Spinal cord (tissue), 10 donors: ENCODE data around the gene CDV3. TPM values are rescaled to one million over a fixed set of nuclear protein-coding genes. Genes with fewer than 3 reads are reported as not detected.

Experiments
- DNase-seq, 6 donors: peaks; one replicate each; pipeline versions ENCODE4 v3.0.0 to v3.0.0-alpha.2; 2013 to 2015; ENCODE audit warnings: low spot score in 6 of 6, low read depth in 4 of 6
- H3K27ac ChIP-seq: one replicate; pipeline ENCODE4 v1.5.1; 2013; ENCODE audit warnings: low read depth, low read length, control low read depth
- H3K27me3 ChIP-seq: one replicate; pipeline ENCODE4 v1.6.1; 2013; ENCODE audit warnings: low read length; ENCODE audit not compliant: control insufficient read depth, insufficient read depth
- H3K36me3 ChIP-seq: one replicate; pipeline ENCODE4 v1.6.1; 2013; ENCODE audit warnings: low read length; ENCODE audit not compliant: control insufficient read depth, insufficient read depth
- H3K4me1 ChIP-seq: one replicate; pipeline ENCODE4 v1.6.1; 2013; ENCODE audit warnings: low read length; ENCODE audit not compliant: control insufficient read depth, insufficient read depth
- H3K4me3 ChIP-seq: one replicate; pipeline ENCODE4 v1.5.1; 2013; ENCODE audit warnings: low read depth, low read length, control low read depth
- H3K9me3 ChIP-seq: one replicate; pipeline ENCODE4 v1.6.1; 2013; ENCODE audit warnings: low read length; ENCODE audit not compliant: control insufficient read depth, insufficient read depth
- WGBS: methylation state at CpG from one replicate; pipeline ENCODE4 v1.1.5; 2013; ENCODE audit warnings: missing lambda C conversion rate; ENCODE audit not compliant: insufficient coverage; 5-methylcytosine and 5-hydroxymethylcytosine counted together
- polyA plus RNA-seq, 2 donors: library from polyadenylated mRNA; unstranded; fragments of 120-200 nt; gene quantifications; one replicate each; pipeline ENCODE4 v1.2.1, GENCODE V29; 2013; ENCODE audit not compliant: insufficient read length in 2 of 2
- total RNA-seq, 2 donors: library from RNA; depleted of rRNA in 1 of 2; stranded (reverse); fragments of 120-200 nt in 1 of 2; fragments of >200 nt in 1 of 2; gene quantifications; one replicate each; pipeline versions ENCODE4 v1.2.3 to v1.2.4, GENCODE V29; 2013 to 2014
- donor health status: healthy.

CDV3 gene
- total and polyA plus RNA-seq, 4 donors = 93.8 to 166 (median 123) TPM

GRCh38 chr3:133598405-133598804 lies 24.9 kb downstream of the CDV3 start:
- no peaks in the 10 kb centered on the region for H3K9me3 ChIP-seq
- H3K27me3 ChIP-seq = no peaks in the 10 kb centered on the region
- no peak for DNase-seq
- H3K27ac ChIP-seq = no peak overlapping the region
- no peak overlapping the region for H3K4me3 ChIP-seq
- H3K36me3 ChIP-seq = no peaks in the 10 kb centered on the region
- WGBS = no CpG with 5 or more reads among the region's 3 CpGs
- no peaks in the 10 kb centered on the region for H3K4me1 ChIP-seq

GRCh38 chr3:133599280-133599679 lies 25.8 kb downstream of the CDV3 start:
- 100% methylated on average over 1 of the region's 2 CpGs for WGBS
- H3K27ac ChIP-seq = no peak overlapping the region
- no peaks in the 10 kb centered on the region for H3K27me3 ChIP-seq
- H3K4me3 ChIP-seq = no peak overlapping the region
- H3K4me1 ChIP-seq = no peaks in the 10 kb centered on the region
- DNase-seq = no peak
- H3K36me3 ChIP-seq = no peaks in the 10 kb centered on the region
- no peaks in the 10 kb centered on the region for H3K9me3 ChIP-seq

- H3K27ac ChIP-seq = no peak overlapping the region
- no CpG with 5 or more reads among the region's 1 CpG for WGBS
- no peak for DNase-seq
These were observed 27.1 kb downstream of the CDV3 start for GRCh38 chr3:133600572-133601081.

GRCh38 chr3:133606342-133606741 lies 32.9 kb downstream of the CDV3 start:
- H3K9me3 ChIP-seq = no peaks in the 10 kb centered on the region
- H3K36me3 ChIP-seq = peaks cover 5% of the 10 kb centered on the region
- H3K27me3 ChIP-seq = no peaks in the 10 kb centered on the region
- no peak overlapping the region for H3K27ac ChIP-seq
- WGBS = no CpG with 5 or more reads among the region's 1 CpG
- H3K4me3 ChIP-seq = no peak overlapping the region
- DNase-seq = no peak
- H3K4me1 ChIP-seq = no peaks in the 10 kb centered on the region

More at GRCh38 chr3:133600572-133601081, 27.1 kb downstream of the CDV3 start:
- Histone ChIP-seq H3K9me3 (no peaks in the 10 kb centered on the region), H3K4me3 (no peak overlapping the region), H3K27me3 (no peaks in the 10 kb centered on the region), H3K36me3 (peaks cover 1% of the 10 kb centered on the region), H3K4me1 (no peaks in the 10 kb centered on the region)

GRCh38 chr3:133606902-133607301 lies 33.4 kb downstream of the CDV3 start:
- peaks cover 9% of the 10 kb centered on the region for H3K36me3 ChIP-seq
- H3K9me3 ChIP-seq = no peaks in the 10 kb centered on the region
- DNase-seq = no peak
- H3K4me1 ChIP-seq = no peaks in the 10 kb centered on the region
- no peak overlapping the region for H3K4me3 ChIP-seq
- no peaks in the 10 kb centered on the region for H3K27me3 ChIP-seq
- no CpG with 5 or more reads among the region's 4 CpGs for WGBS
- no peak overlapping the region for H3K27ac ChIP-seq

- peaks cover 12% of the 10 kb centered on the region for H3K36me3 ChIP-seq
- 100% methylated on average over 1 of the region's 1 CpG for WGBS
- no peaks in the 10 kb centered on the region for H3K27me3 ChIP-seq
- no peak overlapping the region for H3K4me3 ChIP-seq
- no peak for DNase-seq
- no peaks in the 10 kb centered on the region for H3K9me3 ChIP-seq
- H3K27ac ChIP-seq = no peak overlapping the region
- H3K4me1 ChIP-seq = no peaks in the 10 kb centered on the region
These were observed 34.3 kb downstream of the CDV3 start for GRCh38 chr3:133607816-133608215.

GRCh38 chr3:133608388-133608787 lies 34.9 kb downstream of the CDV3 start:
- WGBS = no CpG with 5 or more reads among the region's 2 CpGs
- DNase-seq = no peak
- no peaks in the 10 kb centered on the region for H3K4me1 ChIP-seq
- no peak overlapping the region for H3K4me3 ChIP-seq
- H3K27me3 ChIP-seq = no peaks in the 10 kb centered on the region
- no peak overlapping the region for H3K27ac ChIP-seq
- no peaks in the 10 kb centered on the region for H3K9me3 ChIP-seq
- peaks cover 12% of the 10 kb centered on the region for H3K36me3 ChIP-seq

GRCh38 chr3:133610031-133610430 lies 36.5 kb downstream of the CDV3 start:
- Histone ChIP-seq H3K4me3 (no peak overlapping the region), H3K27me3 (no peaks in the 10 kb centered on the region), H3K36me3 (peaks cover 12% of the 10 kb centered on the region), H3K27ac (no peak overlapping the region), H3K4me1 (no peaks in the 10 kb centered on the region), H3K9me3 (no peaks in the 10 kb centered on the region)
- DNase-seq = no peak

- H3K4me1 ChIP-seq = no peaks in the 10 kb centered on the region
- H3K27me3 ChIP-seq = no peaks in the 10 kb centered on the region
- H3K27ac ChIP-seq = no peak overlapping the region
- no peaks in the 10 kb centered on the region for H3K9me3 ChIP-seq
- H3K4me3 ChIP-seq = no peak overlapping the region
- no peak for DNase-seq
- no CpG with 5 or more reads among the region's 2 CpGs for WGBS
- peaks cover 12% of the 10 kb centered on the region for H3K36me3 ChIP-seq
These were observed 38.0 kb downstream of the CDV3 start for GRCh38 chr3:133611534-133611933.

GRCh38 chr3:133620066-133620784 lies 46.7 kb downstream of the CDV3 start:
- Histone ChIP-seq H3K36me3 (peaks cover 20% of the 10 kb centered on the region), H3K27ac (no peak overlapping the region)
- 97% methylated on average over 10 of the region's 13 CpGs for WGBS

More at GRCh38 chr3:133620066-133620784, 46.7 kb downstream of the CDV3 start:
- no peaks in the 10 kb centered on the region for H3K4me1 ChIP-seq
- H3K27me3 ChIP-seq = no peaks in the 10 kb centered on the region
- H3K4me3 ChIP-seq = no peak overlapping the region
- no peaks in the 10 kb centered on the region for H3K9me3 ChIP-seq
- no peak for DNase-seq
